SK-N-SH (cell line): Measurements from ENCODE around the gene MARVELD1. TPM values are rescaled to one million over a fixed set of nuclear protein-coding genes. Genes with fewer than 3 reads are reported as not detected.

Experiments
- CTCF ChIA-PET: fragments of 300-600, 350-600 bp; formaldehyde crosslinking; extraction: SDS; loops from one replicate; lab custom pipeline; 2021; lab: Yijun Ruan, JAX
- POLR2A ChIA-PET: fragments of 350-600 bp; sonication (Branson Sonifier 250); formaldehyde crosslinking; extraction: SDS; loops from one replicate; lab custom pipeline; 2020; ENCODE audit warnings: antibody characterized with exemption, inconsistent platforms; lab: Yijun Ruan, JAX
- DNase-seq: peaks from one replicate; pipeline ENCODE4 v3.0.0; 2012
- H2AFZ ChIP-seq: fragments of 200-600 bp; sonication (generic); 2 replicates; pipeline ENCODE4 v1.8.1; 2016; ENCODE audit warnings: antibody characterized with exemption, mild to moderate bottlenecking, low read depth
- H3F3A ChIP-seq: fragments of 200-600 bp; sonication (generic); replicated peaks from 2 replicates; pipeline ENCODE3; 2016; ENCODE audit warnings: antibody characterized with exemption, mild to moderate bottlenecking; ENCODE audit not compliant: insufficient read depth
- H3K27ac ChIP-seq, 2 experiments: fragments of 200-500 bp in 1 of 2; fragments of 200-600 bp in 1 of 2; sonication (Bioruptor generic) in 1 of 2; sonication (generic), shearing (Covaris generic) in 1 of 2; 2 replicates each; pipeline versions ENCODE4 v1.5.1 to v1.6.1; 2014 to 2016; ENCODE audit warnings: low read depth in 2 of 2, inconsistent platforms in 1 of 2, low read length in 1 of 2, mild to moderate bottlenecking in 1 of 2, mixed read lengths in 1 of 2
- H3K27me3 ChIP-seq: fragments of 200-600 bp; sonication (generic), shearing (Covaris generic); 2 replicates; pipeline ENCODE4 v1.6.1; 2016; ENCODE audit warnings: mixed run types; ENCODE audit not compliant: insufficient read depth
- H3K36me3 ChIP-seq, 2 experiments: fragments of 200-500 bp in 1 of 2; fragments of 200-600 bp in 1 of 2; sonication (Bioruptor generic) in 1 of 2; sonication (generic) in 1 of 2; replicated peaks in 1 of 2; 2 replicates each; pipeline versions ENCODE3 to v1.5.1; 2014 to 2016; ENCODE audit warnings: low read length in 1 of 2, mild to moderate bottlenecking in 1 of 2; ENCODE audit not compliant: insufficient read depth in 2 of 2, control insufficient read depth in 1 of 2
- H3K4me1 ChIP-seq, 2 experiments: fragments of 200-500 bp in 1 of 2; fragments of 200-600 bp in 1 of 2; sonication (Bioruptor generic) in 1 of 2; sonication (generic), shearing (Covaris generic) in 1 of 2; 2 replicates each; pipeline versions ENCODE4 v1.5.1 to v1.6.1; 2014 to 2016; ENCODE audit warnings: low read depth in 1 of 2, low read length in 1 of 2, mixed run types in 1 of 2; ENCODE audit not compliant: insufficient read depth in 2 of 2, control insufficient read depth in 1 of 2
- H3K4me2 ChIP-seq: fragments of 200-600 bp; sonication (generic), shearing (Covaris generic); 2 replicates; pipeline ENCODE4 v1.6.1; 2017; ENCODE audit warnings: mixed run types
- H3K4me3 ChIP-seq, 2 experiments: fragments of 200-500 bp in 1 of 2; fragments of 200-600 bp in 1 of 2; sonication (Bioruptor generic) in 1 of 2; sonication (generic), shearing (Covaris generic) in 1 of 2; 2 replicates each; pipeline versions ENCODE4 v1.5.1 to v1.8.1; 2014 to 2016; ENCODE audit warnings: low read depth in 2 of 2, inconsistent platforms in 1 of 2, low read length in 1 of 2, mild to moderate bottlenecking in 1 of 2, mixed read lengths in 1 of 2, moderate library complexity in 1 of 2
- H3K79me2 ChIP-seq: fragments of 200-600 bp; sonication (generic); 2 replicates; pipeline ENCODE4 v1.8.1; 2017; ENCODE audit warnings: mild to moderate bottlenecking; ENCODE audit not compliant: insufficient read depth
- H3K9ac ChIP-seq: fragments of 200-600 bp; sonication (generic); 2 replicates; pipeline ENCODE4 v1.6.1; 2017; ENCODE audit warnings: mixed run types
- H3K9me2 ChIP-seq: fragments of 200-600 bp; sonication (generic); 2 replicates; pipeline ENCODE4 v1.6.1; 2017; ENCODE audit warnings: mixed run types
- H3K9me3 ChIP-seq: fragments of 200-600 bp; sonication (generic); 2 replicates; pipeline ENCODE4 v1.6.1; 2017; ENCODE audit warnings: mixed run types, mild to moderate bottlenecking, moderate library complexity
- H4K20me1 ChIP-seq: fragments of 200-600 bp; sonication (generic); 2 replicates; pipeline ENCODE4 v1.6.1; 2017; ENCODE audit warnings: mild to moderate bottlenecking, mixed run types; ENCODE audit not compliant: insufficient read depth
- FOSL2 ChIP-seq: IDR thresholded peaks from 2 replicates; pipeline ENCODE4 v1.4.0; 2012; ENCODE audit warnings: low read depth, mild to moderate bottlenecking, moderate library complexity, borderline replicate concordance
- FOXM1 ChIP-seq: IDR thresholded peaks from 2 replicates; pipeline ENCODE4 v1.4.0; 2012; ENCODE audit warnings: low read depth, mild to moderate bottlenecking
- GABPA ChIP-seq: IDR thresholded peaks from 2 replicates; pipeline ENCODE4 v1.4.0; 2012; ENCODE audit warnings: low read depth, mild to moderate bottlenecking
- MAX ChIP-seq: IDR thresholded peaks from 2 replicates; pipeline ENCODE4 v1.4.0; 2012; ENCODE audit warnings: low read depth
- MEF2A ChIP-seq: IDR thresholded peaks from 2 replicates; pipeline ENCODE4 v1.4.0; 2012; ENCODE audit warnings: low read depth, borderline replicate concordance
- MXI1 ChIP-seq: IDR thresholded peaks from 2 replicates; pipeline ENCODE4 v1.6.1; 2012; ENCODE audit warnings: mild to moderate bottlenecking, low read depth, low read length, improper control_type of control experiment
- PBX3 ChIP-seq: IDR thresholded peaks from 2 replicates; pipeline ENCODE4; 2012
- POLR2AphosphoS5 ChIP-seq: IDR thresholded peaks from 2 replicates; pipeline ENCODE4 v1.6.1; 2012; ENCODE audit warnings: low read depth, low read length
- RAD21 ChIP-seq: IDR thresholded peaks from 2 replicates; pipeline ENCODE4 v1.6.1; 2012; ENCODE audit warnings: mild to moderate bottlenecking, low read length
- RCOR1 ChIP-seq: fragments of 150-350 bp; IDR thresholded peaks from 2 replicates; pipeline ENCODE4 v1.6.1; 2017; ENCODE audit warnings: antibody characterized with exemption, low read length
- REST ChIP-seq: IDR thresholded peaks from 2 replicates; pipeline ENCODE4 v1.6.1; 2012; ENCODE audit warnings: mild to moderate bottlenecking, low read depth, low read length, moderate library complexity
- RFX5 ChIP-seq: IDR thresholded peaks from 2 replicates; pipeline ENCODE4 v1.6.1; 2012; ENCODE audit warnings: mild to moderate bottlenecking, improper control_type of control experiment, low read length
- RXRA ChIP-seq: IDR thresholded peaks from 2 replicates; pipeline ENCODE4 v1.4.0; 2012; ENCODE audit warnings: low read depth, mild to moderate bottlenecking, borderline replicate concordance
- TAF1 ChIP-seq: IDR thresholded peaks from 2 replicates; pipeline ENCODE4 v1.6.1; 2012; ENCODE audit warnings: low read depth, mild to moderate bottlenecking, low read length, moderate library complexity, borderline replicate concordance
- TEAD4 ChIP-seq: IDR thresholded peaks from 2 replicates; pipeline ENCODE4 v1.4.0; 2012; ENCODE audit warnings: mild to moderate bottlenecking, borderline replicate concordance; ENCODE audit not compliant: insufficient read depth
- USF1 ChIP-seq: IDR thresholded peaks from 2 replicates; pipeline ENCODE4 v1.4.0; 2012; ENCODE audit warnings: low read depth, borderline replicate concordance
- USF2 ChIP-seq: fragments of 150-350 bp; IDR thresholded peaks from 2 replicates; pipeline ENCODE4 v1.6.1; 2017; ENCODE audit warnings: antibody characterized with exemption, low read length, low read depth, borderline replicate concordance
- YY1 ChIP-seq: IDR thresholded peaks from 2 replicates; pipeline ENCODE4 v1.4.0; 2012; ENCODE audit warnings: low read depth, mild to moderate bottlenecking
- WGBS: methylation state at CpG from one replicate; pipeline ENCODE4 v1.1.6; 2017; ENCODE audit warnings: low lambda C conversion rate; 5-methylcytosine and 5-hydroxymethylcytosine counted together
- polyA plus RNA-seq, 3 experiments: library from polyadenylated mRNA; depleted of rRNA; stranded (reverse); fragments of >200 nt; gene quantifications; 2 replicates each; pipeline ENCODE4 v1.2.3, GENCODE V29; 2012

Gene MARVELD1
- polyA plus RNA-seq, 1 of the 3 experiments (the other 2 are of a cell fraction), result 53.0 TPM

- Histone ChIP-seq H3K9ac (no peak overlapping the region), H3K27ac (no peak overlapping the region), H4K20me1 (no peaks in the 10 kb centered on the region), H3K9me3 (no peaks in the 10 kb centered on the region), H3K4me1 (peaks cover 0 to 6% of the 10 kb centered on the region in 2 experiments; a peak in 1 of 4 replicates)
- 93% methylated on average over 3 of the region's 3 CpGs for WGBS
- TF ChIP-seq GABPA (no peak), USF1 (no peak), RCOR1 (no peak), POLR2AphosphoS5 (no peak), TEAD4 (no peak), PBX3 (no peak), FOXM1 (no peak), MXI1 (no peak), MAX (no peak), RAD21 (no peak), YY1 (no peak), TAF1 (no peak)
- TF ChIP-seq, all 33 proteins: peak for 0
- Histone ChIP-seq H3K4me2 (no peak overlapping the region), H3K27me3 (no peaks in the 10 kb centered on the region), H3K79me2 (no peaks in the 10 kb centered on the region), H3K4me3 (no peak overlapping the region), H3K9me2 (no peaks in the 10 kb centered on the region), H2AFZ (no peak overlapping the region), H3F3A (no peaks in the 10 kb centered on the region), H3K36me3 (peaks cover 4 to 27% of the 10 kb centered on the region in 2 experiments)
- ChIA-PET CTCF (interaction anchor here (0.9 to 13.8 kb wide), 11 partner anchors 9 to 282 kb away, joined by 3 to 162 read pairs (median 5); no protein-coding TSS in a partner anchor), POLR2A (no interaction called here)
- no peak for DNase-seq
These were observed 50.4 kb downstream of the MARVELD1 start for GRCh38 chr10:97763947-97764346.

GRCh38 chr10:97764519-97764931, 51.0 kb downstream of the MARVELD1 start:
- Histone ChIP-seq H3K9ac (no peak overlapping the region), H3F3A (no peaks in the 10 kb centered on the region), H4K20me1 (no peaks in the 10 kb centered on the region), H3K79me2 (no peaks in the 10 kb centered on the region), H3K4me2 (no peak overlapping the region), H3K9me3 (no peaks in the 10 kb centered on the region), H3K4me3 (no peak overlapping the region), H3K27me3 (no peaks in the 10 kb centered on the region), H3K9me2 (no peaks in the 10 kb centered on the region), H3K4me1 (peaks cover 0 to 2% of the 10 kb centered on the region in 2 experiments; a peak in 1 of 4 replicates), H3K27ac (no peak overlapping the region), H3K36me3 (peaks cover 4 to 22% of the 10 kb centered on the region in 2 experiments), H2AFZ (no peak overlapping the region)
- 93% methylated on average over 4 of the region's 7 CpGs for WGBS
- ChIA-PET POLR2A (no interaction called here), CTCF (interaction anchor here (0.9 to 13.8 kb wide), 12 partner anchors 8 to 281 kb away, joined by 3 to 162 read pairs (median 4); no protein-coding TSS in a partner anchor)
- TF ChIP-seq FOSL2 (no peak), RFX5 (no peak), MXI1 (no peak), RAD21 (no peak), POLR2AphosphoS5 (no peak), REST (no peak), USF2 (no peak), MEF2A (no peak), RCOR1 (no peak), RXRA (no peak)
- no peak for DNase-seq
